ENCODE results near the gene CAPN8.

GRCh38 chr1:223711747-223712193, 46.3 kb upstream of the CAPN8 start:
- no peak for TF ChIP-seq YY1 (IDR thresholded peaks at IDR 0.05; ENCODE audit: extremely low read depth, insufficient replicate concordance, low read depth, low read length)
- TF ChIP-seq SP1 (IDR thresholded peaks at IDR 0.05; ENCODE audit: low read depth): no peak
- TF ChIP-seq, protein P1, sequence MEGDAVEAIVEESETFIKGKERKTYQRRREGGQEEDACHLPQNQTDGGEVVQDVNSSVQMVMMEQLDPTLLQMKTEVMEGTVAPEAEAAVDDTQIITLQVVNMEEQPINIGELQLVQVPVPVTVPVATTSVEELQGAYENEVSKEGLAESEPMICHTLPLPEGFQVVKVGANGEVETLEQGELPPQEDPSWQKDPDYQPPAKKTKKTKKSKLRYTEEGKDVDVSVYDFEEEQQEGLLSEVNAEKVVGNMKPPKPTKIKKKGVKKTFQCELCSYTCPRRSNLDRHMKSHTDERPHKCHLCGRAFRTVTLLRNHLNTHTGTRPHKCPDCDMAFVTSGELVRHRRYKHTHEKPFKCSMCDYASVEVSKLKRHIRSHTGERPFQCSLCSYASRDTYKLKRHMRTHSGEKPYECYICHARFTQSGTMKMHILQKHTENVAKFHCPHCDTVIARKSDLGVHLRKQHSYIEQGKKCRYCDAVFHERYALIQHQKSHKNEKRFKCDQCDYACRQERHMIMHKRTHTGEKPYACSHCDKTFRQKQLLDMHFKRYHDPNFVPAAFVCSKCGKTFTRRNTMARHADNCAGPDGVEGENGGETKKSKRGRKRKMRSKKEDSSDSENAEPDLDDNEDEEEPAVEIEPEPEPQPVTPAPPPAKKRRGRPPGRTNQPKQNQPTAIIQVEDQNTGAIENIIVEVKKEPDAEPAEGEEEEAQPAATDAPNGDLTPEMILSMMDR (IDR thresholded peaks at IDR 0.05 in 2 of 3, conservative IDR thresholded peaks at IDR 0.05 in 1 of 3; ENCODE audit: borderline replicate concordance in 1 of 3, insufficient read depth in 1 of 3, low read depth in 2 of 3, low read length in 2 of 3): no peak
- TF ChIP-seq POLR2AphosphoS5 (IDR thresholded peaks at IDR 0.05; ENCODE audit: low read depth, low read length): no peak
- TF ChIP-seq POLR2A (IDR thresholded peaks at IDR 0.05; ENCODE audit: borderline replicate concordance, extremely low read depth, insufficient read depth, insufficient read length): no peak
- TF ChIP-seq SIN3A (IDR thresholded peaks at IDR 0.05; ENCODE audit: low read depth): no peak
- TF ChIP-seq REST (IDR thresholded peaks at IDR 0.05; ENCODE audit: low read depth): no peak
- TF ChIP-seq EZH2 (IDR thresholded peaks at IDR 0.05): no peak
- TF ChIP-seq SRF (IDR thresholded peaks at IDR 0.05; ENCODE audit: low read depth): no peak
- no peak for TF ChIP-seq ZNF274 (IDR thresholded peaks at IDR 0.05; ENCODE audit: low read depth, low read length)
- TF ChIP-seq, protein P2, sequence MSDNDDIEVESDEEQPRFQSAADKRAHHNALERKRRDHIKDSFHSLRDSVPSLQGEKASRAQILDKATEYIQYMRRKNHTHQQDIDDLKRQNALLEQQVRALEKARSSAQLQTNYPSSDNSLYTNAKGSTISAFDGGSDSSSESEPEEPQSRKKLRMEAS (IDR thresholded peaks at IDR 0.05): no peak
